ENCODE results near the gene CMSS1. TPM values are rescaled to one million over a fixed set of nuclear protein-coding genes. Genes with fewer than 3 reads are reported as not detected.

Gene CMSS1
- total RNA-seq, 4 donors from 2014 or later = 1.3 to 9.9 (median 2.3) TPM

DNA sequence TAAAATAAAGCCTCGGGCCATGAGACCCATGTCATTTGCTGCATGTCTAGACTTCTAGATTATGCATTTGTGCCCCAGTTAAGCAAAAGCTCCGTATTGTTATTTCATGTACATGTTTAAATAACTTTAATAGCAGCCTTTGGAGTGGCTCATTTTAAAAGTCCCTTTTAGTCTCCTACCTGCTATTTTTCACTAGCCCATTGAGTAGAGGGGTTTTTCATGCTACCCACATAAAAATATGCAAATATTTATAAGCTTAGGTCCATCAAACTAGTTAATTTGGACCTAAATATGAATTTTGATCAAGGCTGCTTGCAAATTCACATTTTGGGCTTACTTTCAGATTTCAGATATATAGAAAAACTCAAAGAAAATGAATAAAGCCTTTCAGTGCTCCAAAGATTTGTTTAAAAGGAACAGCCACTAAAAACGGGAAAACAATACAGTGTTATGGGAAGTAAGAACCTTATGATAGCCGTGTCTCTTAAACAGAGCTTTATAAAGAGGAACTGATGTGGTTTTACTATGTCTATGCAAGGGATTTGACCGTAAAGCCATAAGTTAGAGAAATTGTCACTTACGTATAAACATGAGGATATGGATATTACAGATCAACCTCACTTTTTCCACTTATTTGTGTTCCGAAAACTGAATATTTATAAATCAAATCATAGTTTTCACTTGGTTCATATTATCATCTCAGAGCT, 266.6 kb downstream of the CMSS1 start:
- no peak for TF ChIP-seq POLR2A (IDR thresholded peaks at IDR 0.05)
- H3K4me3 ChIP-seq = no peak overlapping the region
- H3K27me3 ChIP-seq = no peaks in the 10 kb centered on the region

GRCh38 chr3:100086401-100086800, 268.7 kb downstream of the CMSS1 start:
- Histone ChIP-seq H3K27ac (peak overlapping the region in 1 of 4 donors; percentile 48), H3K27me3 (no peaks in the 10 kb centered on the region), H3K9me3 (no peaks in the 10 kb centered on the region), H3K4me1 (no peaks in the 10 kb centered on the region), H3K4me3 (no peak overlapping the region), H3K36me3 (no peaks in the 10 kb centered on the region)
- TF ChIP-seq POLR2A (IDR thresholded peaks at IDR 0.05) = no peak
- TF ChIP-seq, protein P1, sequence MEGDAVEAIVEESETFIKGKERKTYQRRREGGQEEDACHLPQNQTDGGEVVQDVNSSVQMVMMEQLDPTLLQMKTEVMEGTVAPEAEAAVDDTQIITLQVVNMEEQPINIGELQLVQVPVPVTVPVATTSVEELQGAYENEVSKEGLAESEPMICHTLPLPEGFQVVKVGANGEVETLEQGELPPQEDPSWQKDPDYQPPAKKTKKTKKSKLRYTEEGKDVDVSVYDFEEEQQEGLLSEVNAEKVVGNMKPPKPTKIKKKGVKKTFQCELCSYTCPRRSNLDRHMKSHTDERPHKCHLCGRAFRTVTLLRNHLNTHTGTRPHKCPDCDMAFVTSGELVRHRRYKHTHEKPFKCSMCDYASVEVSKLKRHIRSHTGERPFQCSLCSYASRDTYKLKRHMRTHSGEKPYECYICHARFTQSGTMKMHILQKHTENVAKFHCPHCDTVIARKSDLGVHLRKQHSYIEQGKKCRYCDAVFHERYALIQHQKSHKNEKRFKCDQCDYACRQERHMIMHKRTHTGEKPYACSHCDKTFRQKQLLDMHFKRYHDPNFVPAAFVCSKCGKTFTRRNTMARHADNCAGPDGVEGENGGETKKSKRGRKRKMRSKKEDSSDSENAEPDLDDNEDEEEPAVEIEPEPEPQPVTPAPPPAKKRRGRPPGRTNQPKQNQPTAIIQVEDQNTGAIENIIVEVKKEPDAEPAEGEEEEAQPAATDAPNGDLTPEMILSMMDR (IDR thresholded peaks at IDR 0.05) = no peak
- no peak for DNase-seq

More for the DNA sequence above, 266.6 kb downstream of the CMSS1 start:
- H3K9me3 ChIP-seq = no peaks in the 10 kb centered on the region
- H3K4me1 ChIP-seq = no peaks in the 10 kb centered on the region
- no peak overlapping the region for H3K27ac ChIP-seq
- DNase-seq = no peak
- no peaks in the 10 kb centered on the region for H3K36me3 ChIP-seq

GRCh38 chr3:100087198-100087597, 269.5 kb downstream of the CMSS1 start:
- H3K4me3 ChIP-seq = no peak overlapping the region
- H3K27ac ChIP-seq = peak overlapping the region in 1 of 4 donors; percentile 48
- no peaks in the 10 kb centered on the region for H3K4me1 ChIP-seq
- H3K9me3 ChIP-seq = no peaks in the 10 kb centered on the region
- no peak for TF ChIP-seq POLR2A (IDR thresholded peaks at IDR 0.05)
- TF ChIP-seq, protein P1 (IDR thresholded peaks at IDR 0.05) = no peak
- no peak for DNase-seq
- no peaks in the 10 kb centered on the region for H3K27me3 ChIP-seq
- H3K36me3 ChIP-seq = no peaks in the 10 kb centered on the region

DNA sequence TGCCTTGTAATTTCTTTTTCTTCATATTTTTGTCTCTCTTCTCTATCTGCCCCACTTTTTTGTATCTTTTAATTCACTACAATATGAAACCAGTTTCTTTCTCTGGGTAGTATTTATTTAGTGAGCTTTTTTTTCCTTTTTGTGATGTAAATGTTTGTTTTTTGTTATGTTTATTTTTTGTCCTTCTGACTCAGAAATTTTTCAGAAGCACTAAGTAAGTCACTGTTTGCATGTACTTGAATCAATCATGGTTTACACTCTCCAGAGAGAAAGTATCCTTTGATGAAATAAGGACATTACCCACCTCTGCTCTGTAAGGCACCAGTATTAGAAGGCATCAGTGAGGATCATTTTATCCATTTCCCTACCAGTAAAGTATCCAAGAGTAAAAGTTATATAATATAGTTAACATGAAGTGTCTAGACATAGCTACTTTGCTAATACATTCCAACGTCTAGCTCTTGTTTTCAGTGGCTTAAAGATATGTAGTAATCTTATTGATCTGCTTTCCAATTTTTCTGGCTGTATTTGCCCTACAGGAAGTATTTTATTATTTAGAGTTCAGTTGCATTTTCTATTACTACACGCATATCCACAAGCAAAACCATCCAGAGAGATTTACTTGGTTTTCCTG, 271.2 kb downstream of the CMSS1 start:
- Histone ChIP-seq H3K4me3 (no peak overlapping the region), H3K4me1 (no peaks in the 10 kb centered on the region), H3K36me3 (no peaks in the 10 kb centered on the region), H3K27ac (no peak overlapping the region), H3K9me3 (no peaks in the 10 kb centered on the region), H3K27me3 (no peaks in the 10 kb centered on the region)
- TF ChIP-seq, protein P1 (IDR thresholded peaks at IDR 0.05) = no peak
- TF ChIP-seq POLR2A (IDR thresholded peaks at IDR 0.05) = no peak
- no peak for DNase-seq

- TF ChIP-seq, protein P1 (IDR thresholded peaks at IDR 0.05) = peak in 4 of 6 experiments; percentile 26 to 42 (median 34)
- no peak for TF ChIP-seq POLR2A (IDR thresholded peaks at IDR 0.05)
- Histone ChIP-seq H3K4me3 (no peak overlapping the region), H3K27me3 (no peaks in the 10 kb centered on the region), H3K9me3 (no peaks in the 10 kb centered on the region), H3K4me1 (no peaks in the 10 kb centered on the region), H3K27ac (peak overlapping the region in 2 of 4 donors; percentile 6 to 25), H3K36me3 (no peaks in the 10 kb centered on the region)
- no peak for DNase-seq
Observed at GRCh38 chr3:100089812-100090668, 272.4 kb downstream of the CMSS1 start.

DNA sequence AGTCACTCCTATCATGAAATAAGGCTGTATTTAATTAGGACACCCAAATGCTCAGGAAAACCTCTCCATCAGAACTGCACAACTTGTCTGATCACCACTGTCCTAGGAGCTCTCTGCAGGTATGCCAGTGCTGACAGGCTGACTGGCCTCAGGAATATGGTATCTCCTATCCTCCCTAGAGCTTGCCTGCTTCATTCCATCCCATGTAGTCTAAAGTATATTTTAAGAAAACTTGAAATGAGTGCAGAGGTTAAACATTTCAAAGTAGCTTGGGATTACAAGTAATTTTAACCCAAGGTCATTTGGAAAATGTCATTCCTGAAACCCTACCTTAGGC, 273.0 kb downstream of the CMSS1 start:
- no peak overlapping the region for H3K27ac ChIP-seq
- no peaks in the 10 kb centered on the region for H3K4me1 ChIP-seq
- no peaks in the 10 kb centered on the region for H3K36me3 ChIP-seq
- DNase-seq = no peak
- TF ChIP-seq, protein P1 (IDR thresholded peaks at IDR 0.05) = no peak
- TF ChIP-seq POLR2A (IDR thresholded peaks at IDR 0.05) = no peak
- no peaks in the 10 kb centered on the region for H3K27me3 ChIP-seq
- no peaks in the 10 kb centered on the region for H3K9me3 ChIP-seq
- no peak overlapping the region for H3K4me3 ChIP-seq

Data from Peyer's patch (tissue), 4 donors.